HG03469 (cell line): Measurements from ENCODE around the gene NFKBIB.
"Not testable (repeated sequence)": the region's sequence is repeated elsewhere in the genome, so short reads cannot be mapped to it uniquely, and the experiment has no call there.

Experiments used
- ATAC-seq: cut with Tn5 transposase; IDR thresholded peaks from one replicate; pipeline ENCODE4 v1.9.1; 2021; ENCODE audit warnings: mild to moderate bottlenecking, moderate library complexity, moderate number of reproducible peaks; ENCODE audit not compliant: unreplicated experiment

The NFKBIB gene

GRCh38 chr19:38873400-38873799, 26.4 kb upstream of the NFKBIB start:
- ATAC-seq, result not testable (repeated sequence)

GRCh38 chr19:38875656-38876395, 23.9 kb upstream of the NFKBIB start:
- no peak for ATAC-seq

GRCh38 chr19:38877781-38878574, 21.8 kb upstream of the NFKBIB start, which contains the start of gene RINL:
RINL (minus strand) TSS chr19:38878275; CDS start chr19:38876742, 1,533 bp downstream.
- ATAC-seq, result no peak

- no peak for ATAC-seq
Measured at GRCh38 chr19:38878575-38879399, 21.0 kb upstream of the NFKBIB start.

GRCh38 chr19:38879400-38879751, 20.4 kb upstream of the NFKBIB start:
- ATAC-seq, result no peak

- ATAC-seq, result no peak
Measured at GRCh38 chr19:38880076-38880881, 19.5 kb upstream of the NFKBIB start.

GRCh38 chr19:38880882-38881609, 18.7 kb upstream of the NFKBIB start:
- no peak for ATAC-seq

GRCh38 chr19:38883286-38883685, 16.5 kb upstream of the NFKBIB start:
- ATAC-seq, result no peak

GRCh38 chr19:38884691-38885090, 15.1 kb upstream of the NFKBIB start:
- not testable (repeated sequence) for ATAC-seq

GRCh38 chr19:38888876-38889275, 10.9 kb upstream of the NFKBIB start:
- ATAC-seq, result no peak

- no peak for ATAC-seq
Measured at GRCh38 chr19:38889803-38890202, 10.0 kb upstream of the NFKBIB start.

- no peak for ATAC-seq
Measured at GRCh38 chr19:38890686-38891085, 9.1 kb upstream of the NFKBIB start.

GRCh38 chr19:38891771-38892170, 8.0 kb upstream of the NFKBIB start:
- ATAC-seq, result no peak

- ATAC-seq, result no peak
Measured at GRCh38 chr19:38892841-38893240, 6.9 kb upstream of the NFKBIB start.

GRCh38 chr19:38893341-38893771, 6.4 kb upstream of the NFKBIB start:
- no peak for ATAC-seq

- ATAC-seq, result no peak
Measured at GRCh38 chr19:38894968-38895367, 4.8 kb upstream of the NFKBIB start.

- ATAC-seq, result no peak
Measured at GRCh38 chr19:38898788-38899446, 852 bp upstream of the NFKBIB start.

- ATAC-seq, result no peak
Measured at GRCh38 chr19:38900202-38900629, 447 bp downstream of the NFKBIB start.

GRCh38 chr19:38900743-38901190, 998 bp downstream of the NFKBIB start:
- no peak for ATAC-seq
